ENCODE measurements around the gene PTPRG. TPM values are rescaled to one million over a fixed set of nuclear protein-coding genes. Genes with fewer than 3 reads are reported as not detected.
A peak's percentile ranks its signal among the peaks of the same experiment; 100 is the strongest.

PTPRG gene
- total RNA-seq, 3 donors from 2014 or later, result 28.9 to 54.7 (median 40.4) TPM

- H3K4me3 ChIP-seq, result no peak overlapping the region
- intact Hi-C loops (cut with DNase I, micrococcal nuclease), result no loop called here
- no peak for TF ChIP-seq CTCF (IDR thresholded peaks at IDR 0.05)
- no peak for DNase-seq
- H3K9me3 ChIP-seq, result no peaks in the 10 kb centered on the region
- no peaks in the 10 kb centered on the region for H3K36me3 ChIP-seq (ENCODE audit: low read depth)
- no peak for ATAC-seq
- no peaks in the 10 kb centered on the region for H3K4me1 ChIP-seq (ENCODE audit: low read depth)
Observed at GRCh38 chr3:62193586-62194345, 632.4 kb downstream of the PTPRG start.

- no peak overlapping the region for H3K4me3 ChIP-seq
- ATAC-seq (no peak), DNase-seq (no peak)
- no peaks in the 10 kb centered on the region for H3K36me3 ChIP-seq (ENCODE audit: low read depth)
- no peaks in the 10 kb centered on the region for H3K4me1 ChIP-seq (ENCODE audit: low read depth)
- no peaks in the 10 kb centered on the region for H3K9me3 ChIP-seq
- intact Hi-C loops (cut with DNase I, micrococcal nuclease), result no loop called here
- TF ChIP-seq CTCF (IDR thresholded peaks at IDR 0.05), result no peak
Observed at GRCh38 chr3:62197350-62198012, 636.1 kb downstream of the PTPRG start.

- ATAC-seq (no peak), DNase-seq (no peak)
- no peak for TF ChIP-seq CTCF (IDR thresholded peaks at IDR 0.05)
- H3K4me1 ChIP-seq (ENCODE audit: low read depth), result no peaks in the 10 kb centered on the region
- no peak overlapping the region for H3K4me3 ChIP-seq
- H3K9me3 ChIP-seq, result no peaks in the 10 kb centered on the region
- no peaks in the 10 kb centered on the region for H3K36me3 ChIP-seq (ENCODE audit: low read depth)
- intact Hi-C loops (cut with DNase I, micrococcal nuclease), result no loop called here
Observed at GRCh38 chr3:62199126-62199525, 637.8 kb downstream of the PTPRG start.

GRCh38 chr3:62201438-62202035 lies 640.2 kb downstream of the PTPRG start:
- no peak overlapping the region for H3K4me3 ChIP-seq
- peak; percentile 8 for TF ChIP-seq CTCF (IDR thresholded peaks at IDR 0.05)
- H3K36me3 ChIP-seq (ENCODE audit: low read depth), result no peaks in the 10 kb centered on the region
- H3K9me3 ChIP-seq, result no peaks in the 10 kb centered on the region
- intact Hi-C loops (cut with DNase I, micrococcal nuclease), result no loop called here
- H3K4me1 ChIP-seq (ENCODE audit: low read depth), result no peaks in the 10 kb centered on the region
- peak in 1 of 3 donors; percentile 52 for DNase-seq
- peak; percentile 56 for ATAC-seq

- no peak overlapping the region for H3K4me3 ChIP-seq
- H3K36me3 ChIP-seq (ENCODE audit: low read depth), result no peaks in the 10 kb centered on the region
- no peak for TF ChIP-seq CTCF (IDR thresholded peaks at IDR 0.05)
- H3K4me1 ChIP-seq (ENCODE audit: low read depth), result no peaks in the 10 kb centered on the region
- ATAC-seq, result no peak
- H3K9me3 ChIP-seq, result no peaks in the 10 kb centered on the region
- intact Hi-C loops (cut with DNase I, micrococcal nuclease), result no loop called here
- DNase-seq, result no peak
Observed at GRCh38 chr3:62203152-62203551, 641.8 kb downstream of the PTPRG start.

All from mucosa of descending colon (tissue), 3 donors.